NCI-H526 (cell line): ENCODE measurements around the gene IWS1.
A peak's percentile ranks its signal among the peaks of the same experiment; 100 is the strongest.
"Not testable (repeated sequence)": the region's sequence is repeated elsewhere in the genome, so short reads cannot be mapped to it uniquely, and the experiment has no call there.

Experiments
- DNase-seq, 2 experiments: peaks; one replicate each; lab custom pipeline; 2025; lab: John Stamatoyannopoulos, UW

Gene IWS1

DNA sequence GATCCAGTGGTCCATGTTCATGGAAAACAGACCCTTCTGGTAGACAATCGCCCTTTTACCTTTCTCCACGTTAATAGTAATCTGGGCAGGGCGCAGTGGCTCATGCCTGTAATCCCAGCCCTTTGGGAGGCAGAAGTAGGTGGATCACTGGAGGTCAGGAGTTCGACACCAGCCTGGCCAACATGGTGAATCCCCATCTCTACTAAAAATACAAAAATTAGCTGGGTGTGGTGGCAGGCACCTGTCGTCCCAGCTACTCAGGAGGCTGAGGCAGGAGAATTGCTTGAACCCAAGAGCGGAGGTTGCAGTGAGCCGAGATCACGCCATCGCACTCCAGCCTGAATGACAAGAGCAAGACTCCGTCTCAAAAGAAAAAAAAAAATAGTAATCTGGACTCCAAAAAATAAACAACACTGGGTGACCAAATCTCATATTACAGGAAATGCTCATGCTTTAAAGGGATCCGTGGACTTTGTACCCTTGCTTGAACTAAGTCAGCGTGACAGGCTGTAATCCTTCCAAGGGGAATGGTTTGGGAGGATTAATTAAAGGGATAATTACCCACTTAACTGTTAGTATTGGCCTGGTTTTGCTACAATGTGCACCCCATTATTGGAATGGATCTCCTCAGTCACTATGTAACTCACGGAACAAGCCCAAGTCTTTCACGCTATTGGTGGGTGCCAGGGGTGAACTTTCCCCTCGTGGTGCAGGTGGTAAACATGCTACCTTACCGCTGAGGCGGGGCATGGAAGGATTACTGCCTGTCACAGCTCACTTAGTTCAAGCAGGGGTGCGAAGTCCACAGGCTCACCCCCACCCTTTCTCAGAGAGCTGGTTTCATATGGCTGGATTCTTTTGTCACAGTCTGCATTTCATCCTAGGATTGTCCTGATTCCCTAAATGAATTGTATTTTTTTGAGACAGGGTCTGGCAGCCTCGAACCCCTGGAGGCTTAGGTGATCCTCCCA lies 71.4 kb downstream of the IWS1 start:
- DNase-seq, result peak; percentile 76 to 84

DNA sequence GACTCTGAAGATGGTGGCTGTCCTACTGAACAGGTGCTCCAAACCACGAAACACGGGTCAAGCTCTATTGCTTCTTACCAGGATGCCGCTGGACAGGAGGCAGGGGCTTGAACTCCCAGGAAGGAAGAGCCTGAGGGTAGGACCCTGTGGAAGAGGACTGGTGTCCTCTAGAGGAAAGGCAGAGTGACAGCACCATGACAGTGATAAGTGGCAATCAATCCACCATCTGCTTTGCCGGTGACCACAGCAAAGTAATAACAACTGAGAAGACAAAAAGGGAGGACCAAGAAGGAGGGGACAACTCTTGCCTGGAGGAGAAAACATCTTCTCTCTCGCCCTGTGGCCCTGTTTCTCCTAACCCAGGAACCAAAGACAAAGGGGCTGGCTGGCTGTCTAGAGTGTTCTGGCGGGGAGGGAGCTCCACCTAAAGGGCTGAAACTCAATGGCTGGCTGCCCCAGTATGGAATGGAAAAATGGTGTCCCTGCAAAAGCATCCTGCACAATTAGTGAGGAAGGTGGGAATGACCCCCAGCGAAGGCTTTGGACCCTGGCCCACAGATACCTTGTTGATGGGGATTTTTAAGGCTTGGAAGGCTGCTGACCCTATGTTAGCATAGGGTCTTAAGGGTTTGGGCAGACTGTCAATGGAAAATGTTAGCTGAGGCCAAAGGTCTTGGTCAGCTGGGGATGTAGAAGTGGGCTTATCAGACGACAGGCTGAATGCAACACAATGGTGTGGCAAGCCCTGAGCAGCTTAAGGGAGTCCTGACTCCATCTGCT lies 72.7 kb downstream of the IWS1 start:
- DNase-seq, result peak in 1 of 2 experiments; percentile 22

GRCh38 chr2:127453013-127453391 lies 73.3 kb downstream of the IWS1 start:
- no peak for DNase-seq

- DNase-seq, result not testable (repeated sequence)
Measured at GRCh38 chr2:127452423-127452822, 73.9 kb downstream of the IWS1 start.

- DNase-seq, result no peak
Measured at GRCh38 chr2:127451981-127452380, 74.3 kb downstream of the IWS1 start.

GRCh38 chr2:127449898-127450297 lies 76.4 kb downstream of the IWS1 start:
- no peak for DNase-seq

DNA sequence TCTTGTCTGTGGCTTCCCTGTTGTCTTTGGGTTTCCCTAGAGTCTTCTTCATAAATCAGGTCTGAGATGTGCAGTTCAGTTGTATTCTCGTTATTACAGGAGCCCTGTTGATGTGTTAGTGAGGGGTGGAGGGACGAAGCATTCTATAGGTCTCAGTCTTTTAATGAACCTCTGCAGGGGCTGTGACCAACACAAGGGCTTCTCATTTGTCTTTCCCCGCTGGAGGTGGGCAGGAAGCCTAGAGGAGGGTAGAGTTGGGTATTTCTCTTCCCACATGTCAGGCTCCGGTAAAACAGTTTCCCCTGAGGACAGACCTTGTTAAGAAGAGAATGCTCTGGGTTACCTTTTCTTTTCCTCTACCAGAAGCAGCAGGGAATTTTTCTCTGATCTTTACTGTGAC lies 76.9 kb downstream of the IWS1 start:
- DNase-seq, result no peak

DNA sequence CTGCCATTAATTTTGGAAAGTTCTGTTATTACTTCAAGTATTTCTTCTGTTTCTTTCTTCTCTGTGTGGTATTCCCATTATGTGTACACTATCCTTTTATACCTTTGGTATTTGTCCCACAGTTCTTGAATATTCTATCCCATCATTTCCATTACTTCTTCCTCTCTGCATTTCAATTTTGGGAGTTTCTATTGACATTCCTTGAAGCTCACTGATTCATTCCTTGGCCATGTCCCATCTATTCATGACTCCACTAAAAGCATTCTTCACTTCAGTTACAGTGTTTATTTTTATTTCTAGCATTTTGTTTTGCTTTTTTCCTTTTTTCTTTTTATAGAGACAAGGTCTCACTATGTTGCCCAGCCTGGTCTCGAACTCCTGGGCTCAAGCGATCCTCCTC lies 77.8 kb downstream of the IWS1 start:
- DNase-seq, result no peak

- DNase-seq, result no peak
Measured at GRCh38 chr2:127439343-127439742, 86.9 kb downstream of the IWS1 start.

DNA sequence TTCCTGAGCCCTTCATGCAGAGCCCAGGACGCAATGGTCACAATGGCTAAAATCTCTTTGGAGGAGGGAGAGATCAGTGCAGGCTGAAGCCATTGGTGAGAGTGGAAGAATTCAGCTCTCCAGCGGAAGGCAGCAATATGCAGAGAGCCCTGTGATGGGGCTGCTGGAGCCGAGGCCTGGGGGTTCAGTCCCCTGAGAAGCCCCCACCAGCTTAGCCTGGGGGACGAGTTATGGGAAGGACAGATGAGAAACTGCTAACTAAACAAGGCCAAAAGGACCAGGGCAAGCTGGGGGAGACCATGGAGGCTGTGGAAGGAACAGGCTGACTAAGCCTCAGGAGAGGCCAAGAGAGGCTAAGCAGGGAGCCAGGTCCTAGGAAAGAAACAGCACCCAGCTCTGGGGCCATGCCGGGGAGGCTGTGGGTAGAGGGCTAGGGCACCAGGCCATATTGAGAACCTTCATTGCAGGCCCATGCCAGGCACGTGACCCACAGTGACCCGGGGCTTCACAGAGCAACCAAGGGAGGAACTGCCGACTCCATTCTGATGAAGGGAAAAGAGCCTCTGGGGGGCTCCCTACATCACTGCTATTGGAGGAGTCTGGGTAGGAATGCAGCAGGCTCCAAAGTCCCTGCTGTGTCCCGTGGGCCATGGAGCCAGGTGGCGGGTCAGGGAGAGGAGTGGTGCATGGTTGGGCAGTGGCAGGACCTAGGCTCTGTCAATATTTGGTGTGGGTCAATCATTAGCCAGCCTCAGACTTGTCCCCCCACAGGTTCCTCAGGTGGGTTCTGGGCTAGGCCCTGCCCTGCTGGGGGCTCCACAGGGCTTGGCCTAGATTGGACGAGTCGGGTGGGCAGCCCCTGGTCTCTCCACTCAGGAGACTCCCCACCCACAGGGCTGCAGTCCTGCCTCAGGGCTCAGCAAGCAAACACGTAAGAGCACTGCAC lies 88.2 kb downstream of the IWS1 start:
- no peak for DNase-seq

DNA sequence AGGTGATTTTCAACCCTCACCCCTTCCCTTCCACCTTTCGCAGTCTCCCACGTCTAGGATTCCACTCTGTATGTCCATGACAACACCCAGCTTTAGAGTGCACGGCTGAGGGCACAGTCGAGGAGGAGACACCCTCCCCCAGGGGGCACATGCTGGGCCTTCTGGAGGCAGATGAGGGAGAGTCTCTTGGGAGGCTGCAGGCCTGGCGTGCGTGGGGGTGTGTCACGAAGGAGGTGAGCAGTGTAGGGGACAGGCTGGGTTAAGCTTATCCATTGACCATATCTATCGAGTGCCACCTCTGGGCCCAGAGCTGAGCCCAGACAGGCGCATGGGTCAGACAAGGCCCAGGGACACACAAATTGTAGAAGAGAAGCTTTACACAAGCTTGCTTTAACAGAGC lies 89.2 kb downstream of the IWS1 start:
- no peak for DNase-seq

DNA sequence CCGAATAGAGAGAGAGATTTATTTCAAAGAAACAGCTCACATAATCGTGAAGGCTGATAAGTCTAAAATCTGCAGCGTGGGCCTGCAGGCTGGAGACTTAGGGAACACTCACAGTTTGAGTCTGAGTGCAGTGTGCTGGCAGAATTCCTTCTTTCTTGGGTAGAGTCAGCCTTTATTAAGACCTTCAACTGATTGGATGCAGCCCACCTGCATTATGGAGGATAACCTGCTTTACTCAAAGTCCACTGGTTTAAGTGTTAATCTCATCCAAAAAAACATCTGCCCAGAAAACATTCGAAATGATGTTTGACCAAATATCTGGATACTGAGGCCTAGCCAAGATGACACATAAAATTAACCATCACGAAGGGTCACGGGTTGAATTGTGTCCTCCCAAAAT lies 91.8 kb downstream of the IWS1 start:
- no peak for DNase-seq

- no peak for DNase-seq
Measured at GRCh38 chr2:127431408-127432023, 94.8 kb downstream of the IWS1 start.
